Gastroesophageal sphincter (tissue), 3 donors: ENCODE data around the gene PTPRN2.

Experiments used
- CTCF ChIP-seq, 4 experiments: fragments of 200-600 bp in 2 of 4; fragments of 450-650 bp in 2 of 4; sonication (generic) in 1 of 4; IDR thresholded peaks; one replicate each; pipeline ENCODE4 v1.5.1; 2017 to 2019; ENCODE audit warnings: antibody characterized with exemption in 4 of 4, mild to moderate bottlenecking in 2 of 4, moderate library complexity in 2 of 4
- POLR2AphosphoS5 ChIP-seq: sonication (generic); formaldehyde crosslinking; IDR thresholded peaks from one replicate; pipeline ENCODE4 v1.6.1; 2017; ENCODE audit warnings: antibody characterized with exemption

GRCh38 chr7:157828881-157829280, 758.7 kb downstream of the PTPRN2 start:
- no peak for TF ChIP-seq CTCF (IDR thresholded peaks at IDR 0.05)
- no peak for TF ChIP-seq POLR2AphosphoS5
